ENCODE data around the gene SV2C.

Gene SV2C

DNA sequence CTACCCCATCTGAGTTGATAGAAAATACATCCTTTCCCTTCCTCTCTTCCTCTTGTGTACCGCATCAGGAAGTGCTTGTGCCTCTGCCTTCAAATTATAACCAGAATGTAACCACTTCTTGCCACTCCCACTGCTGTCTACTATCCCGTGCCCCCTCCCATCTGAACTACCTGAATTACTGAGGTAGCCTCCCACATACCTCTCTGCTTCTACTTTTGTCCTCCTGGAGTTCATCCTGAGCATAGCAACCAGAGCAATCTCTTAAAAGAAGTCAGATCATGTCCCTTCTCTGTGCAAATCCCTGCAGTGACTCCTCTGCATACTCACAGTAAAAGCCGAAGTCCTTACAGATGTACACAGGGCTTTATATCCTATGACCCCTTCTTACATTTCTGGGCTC lies 23.0 kb downstream of the SV2C start:
- no peak for DNase-seq

DNA sequence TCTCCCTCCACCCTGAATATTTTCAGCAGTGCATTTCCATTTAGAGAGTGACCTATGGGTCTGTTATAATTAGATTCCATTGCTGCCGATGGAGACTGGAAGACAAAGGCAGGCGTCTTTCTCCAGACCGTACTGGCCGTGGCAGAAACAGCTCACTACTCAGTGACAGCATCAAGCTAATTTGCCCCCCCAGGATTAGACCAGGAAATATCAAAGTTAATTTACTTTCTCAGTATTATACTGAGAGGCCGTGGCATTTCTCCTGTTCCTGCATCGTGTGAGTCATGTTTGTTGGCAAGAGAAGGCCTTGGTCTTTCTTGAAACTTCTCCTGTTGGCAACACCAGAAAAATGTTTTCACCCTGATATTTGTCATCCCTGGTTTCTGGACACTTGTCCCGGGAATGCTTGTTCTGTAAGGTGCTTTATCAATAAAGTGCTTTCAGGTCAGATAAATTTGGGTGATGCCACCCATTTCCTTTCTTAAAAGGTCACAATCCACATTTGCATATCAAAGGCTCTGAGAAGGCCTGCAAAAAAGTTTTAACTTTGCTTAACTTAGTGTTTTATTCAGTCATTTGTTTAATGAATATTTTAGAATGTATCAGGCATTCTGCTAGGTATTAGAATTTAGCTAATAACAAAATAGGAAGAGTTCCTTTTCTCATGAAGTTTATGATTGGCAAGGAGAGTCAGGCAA lies 28.4 kb downstream of the SV2C start:
- DNase-seq = no peak

DNA sequence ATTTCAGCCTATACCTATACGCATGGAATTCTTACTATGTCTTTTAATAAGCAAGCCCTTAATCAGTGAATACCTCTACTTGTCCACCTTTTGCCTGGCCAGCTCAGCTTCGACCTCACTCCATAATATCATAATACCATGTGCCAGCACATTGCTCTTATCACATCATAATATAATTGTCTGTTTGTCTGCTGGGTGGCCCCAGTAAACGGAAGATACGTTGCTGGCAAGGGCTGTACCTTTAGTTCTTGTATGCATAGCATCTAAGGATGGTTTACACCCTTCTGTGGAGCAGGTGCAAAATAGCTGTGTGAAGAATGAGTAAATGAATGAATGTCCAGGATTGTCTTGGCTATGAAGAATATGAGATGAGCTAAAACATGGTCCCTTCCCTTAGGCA lies 29.9 kb downstream of the SV2C start:
- DNase-seq = no peak

DNA sequence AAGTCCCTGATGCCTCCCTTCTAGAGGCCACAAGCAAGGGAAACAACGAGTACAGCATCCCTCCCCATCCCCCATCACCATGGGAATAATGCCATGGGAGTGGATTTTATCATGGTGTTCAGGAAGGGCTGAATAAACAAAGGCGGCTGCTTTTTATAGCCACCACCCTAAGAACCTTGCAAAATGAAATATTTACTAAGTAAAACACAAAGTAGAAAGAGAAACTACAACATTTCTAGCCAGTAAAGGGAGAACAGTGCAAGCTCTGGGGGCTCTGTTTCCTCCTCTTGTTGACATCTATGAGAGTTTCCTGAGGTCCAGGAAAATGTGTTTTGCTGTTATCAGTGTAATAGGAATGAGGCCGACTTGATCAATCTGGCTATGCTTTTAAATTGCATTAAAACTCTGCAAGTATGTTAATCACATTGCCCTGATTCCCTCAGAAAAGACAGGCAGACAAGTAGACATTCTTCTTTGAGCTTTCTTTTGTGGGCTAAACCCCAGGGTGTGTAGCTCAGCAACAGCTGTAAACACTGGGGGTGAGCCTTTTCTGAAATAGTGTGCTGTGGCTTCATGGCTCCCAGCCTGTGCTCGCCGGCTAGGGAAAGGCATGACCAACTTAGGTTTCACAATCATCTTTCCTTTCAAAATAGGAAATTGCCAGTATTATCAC lies 31.1 kb downstream of the SV2C start:
- DNase-seq = no peak

DNA sequence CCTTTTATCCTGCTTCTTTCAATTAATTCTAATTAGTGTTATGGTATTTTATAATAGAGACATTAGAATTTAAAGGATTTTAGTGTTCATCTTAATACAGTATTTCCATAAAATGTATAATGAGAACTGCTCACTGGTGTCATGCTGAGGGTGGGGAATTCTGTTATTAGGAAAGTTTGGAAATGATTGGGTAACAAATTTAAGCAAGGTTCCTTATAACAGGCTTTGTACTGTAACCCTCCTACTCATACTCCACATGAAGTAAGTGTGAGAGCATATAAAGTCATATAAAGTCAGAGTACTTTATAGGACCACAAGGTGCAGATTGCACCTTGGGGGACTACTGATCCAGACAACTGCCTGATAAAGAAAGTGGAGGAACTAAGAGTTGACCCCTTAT lies 42.2 kb downstream of the SV2C start:
- no peak for DNase-seq

DNA sequence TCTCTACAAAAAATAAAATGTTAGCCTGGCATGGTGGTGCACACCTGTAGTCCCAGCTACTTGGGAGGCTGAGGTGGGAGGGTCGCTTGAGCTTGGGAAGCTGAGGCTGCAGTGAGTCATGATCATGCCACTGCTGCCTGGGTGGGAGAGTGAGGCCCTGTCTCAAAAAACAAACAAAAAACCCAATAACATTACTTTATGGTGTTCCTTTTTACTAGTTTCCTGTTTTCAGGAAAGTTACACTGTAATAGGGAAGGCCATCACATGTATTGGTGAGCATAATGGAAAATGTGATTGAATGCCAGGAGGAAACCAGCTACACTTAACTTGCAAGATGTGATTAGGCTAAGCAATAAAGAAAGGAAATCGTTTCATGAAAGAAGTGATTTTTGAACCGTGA lies 42.7 kb downstream of the SV2C start:
- DNase-seq = no peak

DNA sequence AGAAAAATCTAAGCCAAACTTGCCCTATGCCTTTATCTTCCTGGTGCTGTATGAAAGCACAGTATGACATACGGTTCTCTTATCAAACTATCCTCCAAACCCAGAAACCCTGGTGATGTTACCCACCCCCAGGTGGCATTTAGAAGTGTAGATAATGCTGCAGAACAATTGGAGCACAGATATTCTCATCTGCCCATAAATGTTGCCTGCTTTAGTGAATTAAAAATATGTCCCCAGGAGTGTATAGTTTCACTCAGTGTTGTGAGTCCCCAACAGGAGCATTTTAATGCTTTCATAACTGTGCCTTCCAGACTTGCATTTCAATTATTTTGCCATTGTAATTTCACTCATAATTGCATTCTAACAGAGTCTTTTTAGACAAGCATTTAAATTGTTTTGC lies 50.8 kb downstream of the SV2C start:
- DNase-seq = no peak

DNA sequence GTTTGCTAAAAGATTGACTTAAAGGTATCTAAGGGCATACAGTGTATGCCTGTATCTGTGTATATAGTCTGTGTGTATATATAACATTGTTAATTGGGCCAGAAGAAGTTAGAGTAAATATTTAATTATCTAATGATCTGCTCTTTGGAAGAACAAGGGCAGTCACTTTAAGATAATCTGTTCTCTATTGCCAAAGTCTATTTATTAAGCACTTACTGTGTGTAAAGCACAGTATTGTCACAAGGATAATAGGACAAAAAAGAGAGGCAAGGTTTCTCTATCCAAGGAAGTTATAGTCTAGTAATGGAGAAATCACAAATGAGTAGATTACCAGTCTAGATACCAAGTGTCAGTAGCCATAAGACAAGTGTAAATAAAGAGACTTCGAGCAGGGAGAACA lies 51.5 kb downstream of the SV2C start:
- no peak for DNase-seq

DNA sequence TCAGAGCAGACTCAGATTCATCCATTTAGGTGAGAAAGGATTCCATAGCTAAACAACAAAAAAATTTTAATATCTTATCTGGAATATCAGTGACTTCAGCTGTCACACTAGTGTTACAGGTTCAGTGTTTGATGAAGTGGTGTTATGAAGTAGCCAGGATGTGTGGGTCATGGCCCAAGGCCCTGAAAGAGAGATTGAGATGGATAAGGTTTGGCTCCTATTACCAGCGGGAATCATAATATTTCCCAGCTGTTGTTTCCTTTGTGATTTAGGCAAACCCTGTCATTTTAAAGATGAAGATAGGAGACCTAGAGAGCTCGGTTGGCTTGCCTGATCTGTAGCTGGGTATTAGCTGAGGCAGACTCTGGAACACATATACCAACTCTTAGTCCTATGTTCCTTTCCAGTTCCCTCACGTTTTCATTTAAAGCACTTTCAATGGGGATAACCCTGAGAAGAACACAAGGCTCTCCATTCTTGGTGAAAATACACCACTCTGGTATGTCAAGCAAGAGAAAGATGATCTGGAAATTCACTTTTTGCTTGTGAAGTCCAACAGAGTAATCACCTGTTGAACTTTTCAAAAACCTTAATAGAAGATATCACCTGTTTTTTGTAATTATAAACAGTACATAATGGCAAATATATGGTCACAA lies 54.8 kb downstream of the SV2C start:
- DNase-seq = no peak

DNA sequence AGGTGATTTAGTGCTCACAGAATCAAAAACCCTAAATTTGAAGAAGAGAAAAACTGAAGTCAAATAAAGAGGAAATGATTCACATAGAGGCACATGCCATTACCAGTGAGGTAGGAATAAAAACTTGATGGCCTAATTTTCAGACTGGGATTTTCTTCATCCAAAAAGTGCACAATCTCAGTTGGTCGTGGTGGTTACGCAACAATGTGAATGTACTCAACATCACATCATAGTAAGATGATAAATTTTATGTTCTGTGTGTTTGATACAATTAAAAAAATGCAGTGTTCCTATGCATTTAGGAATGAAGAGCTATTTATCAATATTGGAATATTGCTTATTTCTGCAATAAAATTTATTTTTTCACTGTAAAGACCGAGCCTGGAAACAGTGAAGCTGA lies 60.7 kb downstream of the SV2C start:
- DNase-seq = no peak

DNA sequence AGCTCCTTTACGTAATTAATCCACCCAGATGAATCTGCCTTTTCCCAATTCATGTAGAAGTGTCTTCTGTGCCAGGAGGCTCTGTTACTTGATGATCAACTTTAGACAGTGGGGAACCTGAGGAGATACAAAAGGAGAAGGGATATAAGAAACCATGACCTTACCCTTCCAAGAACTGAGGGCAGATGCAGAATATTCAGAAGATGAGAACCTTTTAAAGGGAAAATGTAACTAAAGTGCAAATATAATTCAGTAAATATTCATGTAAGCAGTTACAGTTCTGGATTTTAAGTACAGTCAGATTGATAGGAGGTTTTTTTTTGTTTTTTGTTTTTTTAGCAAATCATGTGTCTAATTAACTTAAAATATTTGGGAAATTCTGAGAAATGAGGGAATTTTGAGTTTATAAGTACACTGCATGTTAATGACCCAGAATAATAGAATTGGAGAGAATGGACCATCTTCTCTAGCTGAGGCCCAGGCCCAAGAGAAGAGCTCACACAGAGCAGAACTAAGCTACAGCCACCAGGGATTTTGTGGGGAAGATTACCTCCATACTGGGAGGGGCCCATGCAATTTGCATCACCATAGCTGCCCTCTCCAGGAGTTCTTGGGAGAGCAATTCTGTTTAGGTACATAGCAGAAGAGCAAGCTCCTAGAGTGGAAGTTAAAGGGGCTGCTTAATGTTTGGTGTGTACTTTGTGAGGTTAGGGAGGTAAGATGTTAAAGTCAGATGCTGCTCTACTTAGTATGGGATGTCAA lies 61.5 kb downstream of the SV2C start:
- no peak for DNase-seq

DNA sequence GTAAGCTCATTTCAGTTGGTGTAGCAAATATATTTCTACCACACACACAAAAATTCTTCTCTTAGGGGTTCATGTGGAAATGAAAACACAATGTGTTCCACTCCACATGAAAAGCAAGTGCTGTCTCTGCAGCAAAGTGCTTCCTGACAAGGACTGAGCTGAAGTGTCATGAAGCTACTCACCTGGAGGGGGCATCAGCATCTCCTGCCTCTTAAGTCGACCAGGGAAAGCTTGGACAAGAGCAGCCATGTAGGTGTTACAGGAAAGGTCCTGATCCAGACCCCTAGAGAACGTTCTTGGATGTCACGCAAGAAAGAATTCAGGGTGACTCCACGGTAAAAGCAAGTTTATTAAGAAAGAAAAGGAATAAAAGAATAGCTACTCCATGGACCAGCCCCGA lies 62.8 kb downstream of the SV2C start:
- no peak for DNase-seq

DNA sequence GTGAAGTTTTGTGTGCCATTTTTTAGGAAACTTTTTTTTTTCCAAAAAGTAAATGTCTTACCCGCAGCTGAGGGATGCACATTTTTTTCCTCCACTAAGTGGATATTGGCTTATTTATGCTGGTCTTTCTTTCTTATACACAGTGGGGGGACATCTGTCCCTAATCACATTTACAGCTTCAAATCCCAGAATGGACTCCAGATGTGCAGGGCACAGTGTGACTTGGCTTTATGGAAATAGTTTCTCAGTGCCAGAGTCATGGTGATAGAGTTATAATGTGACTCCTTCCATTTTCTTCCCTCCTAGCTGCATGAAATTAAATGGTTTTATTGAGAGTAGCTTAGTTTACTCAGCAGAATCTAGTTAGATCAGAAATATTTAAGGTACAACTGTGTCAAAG lies 66.5 kb downstream of the SV2C start:
- DNase-seq = no peak

DNA sequence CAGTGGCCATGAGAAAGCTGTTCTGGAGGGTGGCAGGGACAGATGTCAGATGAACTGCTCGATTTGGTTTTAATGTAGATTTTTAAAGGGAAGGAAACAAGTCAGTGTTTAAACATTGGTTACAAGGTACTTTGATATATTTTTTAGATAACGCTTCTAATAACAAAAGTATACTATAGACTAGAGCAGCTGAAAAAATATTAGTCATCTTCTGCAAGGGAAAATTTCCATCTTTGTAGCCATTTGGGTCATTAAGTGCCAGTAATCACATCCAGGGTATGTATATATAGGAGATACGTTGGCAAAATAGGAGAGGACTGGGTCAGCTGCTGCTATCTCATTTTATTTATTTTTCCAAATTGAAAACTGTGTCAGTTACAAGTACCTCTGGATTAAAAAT lies 69.0 kb downstream of the SV2C start:
- no peak for DNase-seq

DNA sequence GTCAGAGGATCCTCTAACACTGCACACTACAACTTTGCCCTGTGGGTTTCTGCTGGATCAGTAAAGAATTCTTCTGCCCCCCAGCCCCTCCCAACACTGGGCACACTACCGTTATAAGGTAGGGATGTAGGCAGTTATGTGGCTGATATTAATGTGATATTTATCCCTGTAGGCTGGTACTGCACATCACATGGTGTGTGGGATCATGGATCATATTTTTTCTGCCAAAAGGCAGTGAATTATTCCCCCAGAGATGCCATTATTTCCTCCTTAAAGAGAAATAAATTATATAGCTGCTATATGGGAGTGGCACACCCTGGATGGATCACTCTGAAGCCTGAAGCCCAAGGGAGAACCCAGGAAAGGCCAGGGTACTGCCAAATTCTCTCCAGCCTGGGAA lies 69.5 kb downstream of the SV2C start:
- no peak for DNase-seq

DNA sequence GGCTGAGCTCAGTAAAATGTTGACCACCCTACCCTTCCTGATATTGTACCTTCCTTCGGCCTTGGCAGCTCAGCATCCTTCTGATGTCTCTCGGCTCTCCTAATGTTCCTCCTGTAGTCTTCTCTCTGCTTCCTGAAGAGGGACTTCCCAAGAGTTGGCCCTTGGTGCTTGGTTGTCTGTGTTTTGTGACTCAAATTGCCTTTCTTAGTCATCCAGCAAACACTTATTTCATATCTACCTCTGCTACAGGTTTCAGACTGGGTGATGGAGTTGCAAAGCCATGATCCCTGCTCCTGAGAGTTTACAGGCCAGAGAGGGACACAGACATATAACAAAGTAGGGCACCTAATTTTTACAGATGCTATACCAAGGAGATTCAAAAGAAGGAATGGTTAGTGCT lies 70.1 kb downstream of the SV2C start:
- no peak for DNase-seq

DNA sequence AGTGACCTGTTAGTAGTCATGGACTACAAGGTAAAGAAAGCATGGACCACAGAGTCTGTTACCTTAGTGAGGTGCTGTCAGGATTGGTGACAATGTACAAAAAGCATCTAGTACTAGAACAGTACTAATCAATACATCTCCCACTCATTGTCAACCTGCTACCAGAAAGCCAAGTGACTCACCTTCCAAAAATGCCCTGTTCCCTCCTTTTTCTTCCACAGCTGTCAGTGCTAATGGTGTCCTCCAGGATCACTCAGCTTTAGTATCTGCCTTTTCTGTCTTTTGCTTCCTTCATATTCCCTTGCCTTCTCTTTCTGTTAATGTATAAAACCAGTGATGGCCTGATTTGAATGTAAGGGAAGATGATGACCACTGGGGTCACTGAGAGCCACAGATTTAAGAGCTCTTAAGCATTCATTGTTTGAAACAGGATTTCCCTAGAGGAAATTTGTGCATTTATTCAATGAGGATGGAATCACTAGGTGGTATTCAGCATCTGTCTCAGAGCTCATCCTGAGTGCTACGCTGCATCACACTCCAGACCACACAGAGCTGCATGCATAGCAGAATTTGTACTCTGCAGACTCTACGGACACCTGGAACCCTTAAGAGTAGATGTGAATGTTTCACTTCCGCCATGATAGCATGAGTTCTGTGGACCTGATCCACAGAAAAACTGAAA lies 71.0 kb downstream of the SV2C start:
- no peak for DNase-seq

DNA sequence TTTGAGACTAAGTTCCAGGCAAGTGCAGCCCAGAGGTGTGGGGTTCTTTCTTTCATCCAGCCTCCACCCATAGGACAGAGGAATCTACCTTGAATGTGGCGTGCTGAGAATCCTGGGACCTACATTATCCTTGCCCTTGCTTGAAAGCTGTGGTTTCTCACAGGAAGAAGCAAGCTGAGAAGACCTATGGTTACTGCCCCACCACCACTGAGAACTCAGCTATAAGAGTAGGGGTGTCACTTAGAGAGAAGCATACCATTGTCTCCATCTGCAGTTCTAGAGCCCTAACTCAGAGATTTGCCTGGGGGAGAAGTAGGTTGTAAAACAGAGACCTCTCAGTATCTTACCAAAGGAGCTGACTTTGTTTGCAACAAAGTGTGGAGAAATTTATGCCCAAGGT lies 72.4 kb downstream of the SV2C start:
- no peak for DNase-seq

DNA sequence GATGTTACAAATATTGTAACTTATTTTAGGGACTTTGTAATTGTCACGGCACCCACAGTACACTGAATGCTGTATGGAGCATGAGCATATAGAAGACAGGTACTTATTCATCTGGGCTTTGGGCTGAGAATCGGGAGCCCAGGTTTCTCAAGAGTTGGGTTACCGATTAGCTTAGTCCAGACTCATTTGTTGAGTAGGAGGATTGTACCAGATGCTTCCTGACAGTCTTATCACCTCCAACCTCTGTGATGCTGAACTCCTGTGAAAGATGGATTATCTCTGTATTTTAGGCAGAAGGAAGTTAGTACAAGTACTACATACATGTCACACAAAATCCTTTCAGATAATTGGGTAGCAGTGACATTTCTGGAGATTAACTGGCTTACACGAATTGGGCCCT lies 79.2 kb downstream of the SV2C start:
- no peak for DNase-seq

DNA sequence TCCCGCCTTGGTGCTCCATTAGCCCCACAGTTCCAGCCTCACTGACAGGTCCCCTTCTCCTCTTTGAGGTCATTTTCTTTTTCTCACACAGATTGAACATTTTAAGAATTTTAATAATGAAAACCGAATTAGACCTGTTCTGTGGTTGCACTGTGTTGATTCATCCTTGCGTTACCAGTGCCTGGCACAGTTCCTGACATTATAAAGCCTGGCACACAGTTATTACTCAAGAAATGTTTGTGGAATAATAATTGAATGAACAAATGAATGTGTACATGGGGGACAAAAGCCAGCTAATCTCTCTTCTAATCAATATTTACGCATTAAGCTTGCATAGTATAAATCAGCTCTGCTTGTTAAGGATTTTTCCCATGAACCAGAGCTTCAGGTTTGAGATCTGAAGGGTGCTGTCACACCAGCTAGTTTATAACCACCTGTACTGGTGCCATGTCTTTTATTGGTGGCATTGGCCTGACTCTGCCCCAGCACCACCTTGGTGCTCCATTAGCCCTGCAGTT lies 80.0 kb downstream of the SV2C start:
- DNase-seq = no peak

DNA sequence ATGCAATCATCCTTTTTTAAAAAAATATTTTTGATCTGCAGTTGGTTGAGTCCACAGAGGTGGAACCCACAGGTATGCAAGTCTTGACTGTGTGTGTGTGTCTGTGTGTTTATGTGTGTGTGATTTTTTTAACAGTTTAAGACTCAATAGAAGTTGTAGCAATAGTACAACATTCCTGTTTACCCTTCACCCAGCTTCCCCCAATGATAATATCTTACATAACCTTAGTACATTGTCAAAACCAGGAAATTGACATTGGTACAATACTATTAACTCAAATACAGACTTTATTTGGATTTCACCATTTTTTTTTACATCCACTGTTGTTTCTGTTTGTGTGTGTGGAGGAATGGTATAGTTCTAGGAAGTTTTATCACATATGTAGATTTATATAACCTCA lies 81.8 kb downstream of the SV2C start:
- DNase-seq = no peak

DNA sequence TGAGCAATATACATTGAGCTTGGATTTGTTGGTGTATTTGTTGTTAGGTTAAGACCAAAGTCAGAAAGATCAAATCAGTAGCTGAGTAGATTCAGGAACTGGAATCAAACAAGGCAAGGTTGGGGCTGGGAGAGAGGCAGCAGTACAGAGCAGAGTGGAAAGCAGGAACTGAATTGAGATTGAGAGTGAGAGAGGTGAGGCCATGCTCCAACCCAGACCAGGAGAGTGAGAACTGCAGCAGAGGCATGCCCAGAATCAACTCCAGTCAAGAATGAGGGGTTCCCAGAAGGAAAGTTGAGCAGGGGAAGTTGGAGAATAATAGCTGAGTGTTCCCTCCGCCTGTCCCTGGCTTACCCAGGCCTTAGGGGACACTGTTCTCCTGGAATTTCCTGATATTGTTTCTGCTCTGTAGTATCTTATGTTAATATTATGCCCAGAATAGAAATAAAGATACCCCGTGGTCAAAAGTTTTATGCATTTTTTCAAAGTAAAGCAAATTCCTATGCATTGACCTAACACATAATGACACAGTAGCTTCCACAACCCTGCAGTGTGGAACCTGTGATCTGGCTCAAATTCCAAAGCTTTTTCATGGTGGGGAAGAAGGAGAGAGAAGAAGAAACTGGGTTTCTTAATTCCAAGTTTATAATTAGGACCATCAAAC lies 82.7 kb downstream of the SV2C start:
- DNase-seq = no peak

All from cortex of kidney (tissue), 1 donor.